IPS DF 4.7 (cell line): ENCODE data around the gene ZNF207.
A peak's percentile ranks its signal among the peaks of the same experiment; 100 is the strongest.
"Not testable (repeated sequence)": the region's sequence is repeated elsewhere in the genome, so short reads cannot be mapped to it uniquely, and the experiment has no call there.

Experiments used
- DNase-seq: peaks from one replicate; pipeline ENCODE4 v3.0.0-alpha.2; 2013; ENCODE audit warnings: low spot score; ENCODE audit errors: extremely low read depth

ZNF207 gene

GRCh38 chr17:32335046-32335445, 14.9 kb upstream of the ZNF207 start:
- no peak for DNase-seq

- no peak for DNase-seq
Measured at GRCh38 chr17:32335687-32336086, 14.3 kb upstream of the ZNF207 start.

- DNase-seq: no peak
Measured at GRCh38 chr17:32341141-32341856, 8.7 kb upstream of the ZNF207 start.

- peak; percentile 51 for DNase-seq
Measured at GRCh38 chr17:32341857-32342602, 7.9 kb upstream of the ZNF207 start, which contains the start of gene C17orf75. Gene C17orf75, minus strand, starts transcription at chr17:32342173. Its CDS starts 34 bp downstream, at chr17:32342139.

- DNase-seq: no peak
Measured at GRCh38 chr17:32342603-32343325, 7.2 kb upstream of the ZNF207 start.

GRCh38 chr17:32345951-32346600, 3.9 kb upstream of the ZNF207 start:
- DNase-seq: no peak

- DNase-seq: no peak
Measured at GRCh38 chr17:32348483-32348800, 1.5 kb upstream of the ZNF207 start.

- no peak for DNase-seq
Measured at GRCh38 chr17:32349503-32349853, 479 bp upstream of the ZNF207 start.

- DNase-seq: no peak
Measured at GRCh38 chr17:32350666-32351418, 885 bp downstream of the ZNF207 start.

GRCh38 chr17:32352734-32353133, 2.8 kb downstream of the ZNF207 start:
- DNase-seq: not testable (repeated sequence)

- no peak for DNase-seq
Measured at GRCh38 chr17:32355649-32356377, 5.9 kb downstream of the ZNF207 start.

GRCh38 chr17:32356378-32356743, 6.4 kb downstream of the ZNF207 start:
- no peak for DNase-seq

- no peak for DNase-seq
Measured at GRCh38 chr17:32356750-32357149, 6.8 kb downstream of the ZNF207 start.

GRCh38 chr17:32357615-32358014, 7.7 kb downstream of the ZNF207 start:
- DNase-seq: no peak

- DNase-seq: no peak
Measured at GRCh38 chr17:32361270-32361669, 11.3 kb downstream of the ZNF207 start.

GRCh38 chr17:32370426-32370825, 20.5 kb downstream of the ZNF207 start:
- DNase-seq: no peak

- DNase-seq: no peak
Measured at GRCh38 chr17:32382526-32383223, 32.7 kb downstream of the ZNF207 start.

GRCh38 chr17:32383926-32384434, 34.0 kb downstream of the ZNF207 start:
- DNase-seq: no peak

- DNase-seq: no peak
Measured at GRCh38 chr17:32385121-32385520, 35.2 kb downstream of the ZNF207 start.

GRCh38 chr17:32385971-32386370, 36.0 kb downstream of the ZNF207 start:
- no peak for DNase-seq
